GM19099 (cell line): ENCODE measurements around the gene OR10H1.

ENCODE experiments used
- POLR2A ChIP-seq: IDR thresholded peaks from 3 replicates; pipeline ENCODE4 v1.6.1; 2011; ENCODE audit warnings: low read depth; ENCODE audit not compliant: insufficient read length; ENCODE audit errors: extremely low read depth

Gene OR10H1

DNA sequence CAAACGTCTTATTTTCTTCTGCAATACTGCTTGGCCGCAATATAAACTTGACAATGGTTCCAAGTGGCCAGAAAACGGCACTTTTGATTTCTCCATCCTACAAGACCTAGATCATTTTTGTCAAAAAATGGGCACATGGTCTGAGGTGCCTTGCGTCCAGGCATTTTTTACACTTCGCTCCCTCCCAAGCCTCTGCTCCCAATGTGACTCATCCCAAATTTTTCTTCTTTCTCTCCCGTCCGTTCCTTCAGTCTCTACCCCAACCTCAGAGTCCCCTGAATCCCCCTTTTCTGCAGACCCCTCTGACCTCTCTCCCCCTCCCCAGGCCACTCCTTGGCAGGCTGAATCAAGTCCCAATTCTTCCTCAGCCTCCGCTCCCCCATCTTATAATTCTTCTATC, 14.3 kb upstream of the OR10H1 start:
- no peak for TF ChIP-seq POLR2A

DNA sequence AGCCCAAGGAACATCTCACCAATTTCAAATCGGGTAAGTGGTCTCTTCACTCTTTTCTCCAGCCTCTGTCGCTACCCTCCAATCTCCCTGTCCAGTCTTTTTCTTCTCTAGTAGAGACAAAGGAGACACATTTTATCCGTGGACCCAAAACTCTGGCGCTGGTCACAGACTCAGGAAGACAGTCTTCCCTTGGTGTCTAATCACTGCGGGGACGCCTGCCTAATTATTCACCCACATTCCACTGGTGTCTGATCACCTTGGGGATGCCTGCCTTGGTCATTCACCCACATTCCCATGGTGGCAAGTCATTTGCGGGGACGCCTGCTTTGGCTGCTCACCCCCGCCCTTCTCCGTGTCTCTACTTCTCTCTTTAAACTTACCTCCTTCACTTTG, 13.8 kb upstream of the OR10H1 start:
- TF ChIP-seq POLR2A, result no peak

DNA sequence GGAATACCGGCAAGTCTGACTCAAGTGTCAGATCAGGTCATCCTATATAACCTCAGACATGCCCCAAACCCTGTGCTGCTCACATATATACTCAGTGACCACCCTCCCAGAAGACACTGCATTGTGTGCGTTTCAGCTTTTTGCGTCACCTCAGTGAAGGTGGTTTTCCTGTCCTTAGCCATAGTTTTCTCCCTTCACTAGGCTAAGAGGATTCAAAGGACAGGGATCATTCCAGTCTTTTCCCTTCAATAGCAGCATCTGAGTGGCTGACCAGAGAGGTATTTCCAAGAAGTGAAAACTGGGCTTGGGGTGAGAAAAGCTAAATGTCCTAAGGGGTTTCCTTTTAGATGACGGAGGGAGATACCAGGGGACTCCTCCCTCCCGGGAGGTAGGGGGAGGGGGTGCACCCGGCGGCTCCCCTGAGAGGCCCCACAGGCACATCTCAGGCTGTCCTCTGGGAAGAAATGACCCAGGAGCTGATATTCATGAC, 12.7 kb upstream of the OR10H1 start:
- TF ChIP-seq POLR2A, result no peak

DNA sequence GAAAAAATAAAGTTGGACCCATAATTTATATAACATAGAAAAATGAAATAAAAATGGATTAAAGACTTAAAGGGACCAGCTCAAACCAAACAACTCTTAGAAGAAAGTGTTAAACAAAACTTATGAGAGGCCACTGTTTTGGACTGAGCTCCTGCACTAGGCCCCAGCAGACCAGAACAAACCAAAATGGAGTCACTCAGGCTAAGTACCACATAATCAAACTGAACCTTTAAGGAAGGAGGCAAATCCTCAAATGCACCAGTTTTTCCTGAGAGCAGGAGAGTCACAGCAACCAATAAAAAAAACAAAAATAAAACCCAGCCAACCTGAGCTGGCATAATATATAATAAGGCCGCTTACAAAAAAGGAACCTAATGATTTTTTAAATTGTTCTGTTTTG, 10.3 kb upstream of the OR10H1 start:
- no peak for TF ChIP-seq POLR2A

DNA sequence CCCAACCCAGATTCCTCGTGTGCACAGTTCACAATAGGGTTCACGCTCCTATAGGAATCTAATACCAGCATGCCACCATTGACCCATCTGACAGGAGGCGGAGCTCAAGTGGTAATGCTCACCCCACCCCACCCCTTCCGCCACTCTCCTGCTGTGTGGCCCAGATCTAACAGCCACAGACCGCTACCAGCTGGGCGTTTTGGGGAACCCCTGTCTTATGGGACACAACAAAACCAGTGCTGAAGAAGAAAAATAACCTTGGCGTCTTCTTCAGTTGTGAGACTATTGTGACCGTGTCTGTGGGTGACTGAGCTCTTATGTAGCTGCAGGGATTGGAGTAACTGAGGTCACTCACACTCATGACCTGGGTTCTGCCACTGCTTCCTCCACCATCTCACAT, 5.2 kb upstream of the OR10H1 start:
- no peak for TF ChIP-seq POLR2A

DNA sequence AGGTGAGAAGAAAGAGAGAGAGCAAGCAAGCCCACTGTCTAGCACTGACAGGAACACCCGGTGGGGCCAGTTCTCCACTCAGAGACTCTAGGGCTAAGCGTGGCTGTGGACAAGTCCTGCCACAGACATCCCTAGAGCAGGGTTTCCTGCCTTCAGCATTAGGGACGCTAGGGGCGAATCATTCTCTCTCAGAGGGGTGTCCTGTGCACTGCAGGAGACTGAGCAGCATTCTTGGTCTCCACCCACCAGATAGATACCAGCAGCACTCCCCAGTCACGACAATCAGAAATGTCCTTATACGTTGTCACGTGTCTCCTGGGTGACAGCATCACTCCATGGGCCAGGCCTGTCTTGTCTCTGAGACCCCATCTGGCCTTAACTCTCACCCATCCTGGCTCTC, 1.5 kb downstream of the OR10H1 start:
- TF ChIP-seq POLR2A, result no peak

DNA sequence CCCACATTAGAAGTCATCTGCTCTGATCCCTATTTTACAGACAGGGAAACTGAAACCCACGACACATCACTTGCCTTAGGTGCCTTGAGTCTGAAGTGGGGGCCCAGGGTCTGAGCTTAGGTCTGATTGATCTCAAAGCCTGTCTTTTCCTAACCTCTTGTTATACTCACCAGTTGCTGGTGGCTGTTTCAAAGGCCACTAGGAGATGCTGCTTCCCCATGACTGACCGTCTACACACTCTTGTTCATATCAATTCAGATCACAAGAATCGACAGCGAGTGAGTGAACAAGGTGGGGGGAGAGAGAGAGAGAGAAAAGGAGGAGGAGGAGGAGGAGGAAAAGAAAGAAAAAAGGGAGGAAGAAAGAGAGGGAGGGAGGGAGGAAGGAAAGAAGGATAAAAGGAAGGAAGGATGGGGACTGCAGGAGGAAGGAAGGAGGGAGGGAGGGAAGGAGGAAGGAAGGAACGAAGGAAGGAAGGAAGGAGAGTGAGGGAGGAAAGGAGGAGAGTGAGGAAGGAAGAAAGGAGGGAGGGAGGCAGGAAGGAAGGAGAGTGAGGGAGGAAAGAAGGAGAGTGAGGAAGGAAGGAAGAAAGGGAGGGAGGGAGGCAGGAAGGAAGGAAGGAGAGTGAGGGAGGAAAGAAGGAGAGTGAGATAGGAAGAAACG, 3.3 kb downstream of the OR10H1 start:
- no peak for TF ChIP-seq POLR2A

DNA sequence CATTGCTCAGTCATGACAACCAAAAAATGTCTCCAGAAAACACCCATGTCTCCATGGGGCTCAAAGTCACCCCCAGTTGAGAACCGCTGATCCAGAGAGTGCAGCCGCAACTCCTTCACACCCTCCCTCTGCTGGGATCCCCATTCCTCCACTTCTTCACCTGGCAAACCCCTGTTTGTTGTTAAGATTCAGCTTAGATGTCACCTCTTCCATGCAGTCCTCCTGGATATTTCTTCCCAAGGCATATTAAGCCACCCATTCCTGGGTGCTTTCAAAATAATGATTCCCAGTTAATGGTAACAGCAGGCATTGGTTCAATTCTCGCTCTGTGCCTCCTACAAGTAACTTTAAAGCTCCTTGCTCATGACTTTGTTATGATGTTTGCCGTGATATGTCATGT, 4.0 kb downstream of the OR10H1 start:
- no peak for TF ChIP-seq POLR2A

DNA sequence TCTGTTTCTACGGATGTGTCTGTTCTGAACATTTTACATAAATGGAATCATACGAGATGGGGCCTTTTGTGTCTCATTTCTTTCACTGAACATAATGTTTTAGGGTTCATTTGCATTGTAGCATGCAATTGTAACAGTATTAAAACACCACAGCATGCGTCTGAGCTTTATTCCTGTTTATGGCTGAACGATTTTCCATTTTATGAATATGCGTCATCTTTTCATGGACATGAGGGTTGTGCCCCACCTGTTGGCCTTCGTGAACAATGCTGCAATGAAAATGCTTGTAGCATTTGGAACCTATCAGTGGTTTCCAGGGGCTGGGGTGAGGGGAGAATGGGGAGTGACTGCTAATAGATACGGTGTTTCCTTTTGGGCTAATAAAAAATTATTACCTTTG, 5.1 kb downstream of the OR10H1 start:
- TF ChIP-seq POLR2A, result no peak

DNA sequence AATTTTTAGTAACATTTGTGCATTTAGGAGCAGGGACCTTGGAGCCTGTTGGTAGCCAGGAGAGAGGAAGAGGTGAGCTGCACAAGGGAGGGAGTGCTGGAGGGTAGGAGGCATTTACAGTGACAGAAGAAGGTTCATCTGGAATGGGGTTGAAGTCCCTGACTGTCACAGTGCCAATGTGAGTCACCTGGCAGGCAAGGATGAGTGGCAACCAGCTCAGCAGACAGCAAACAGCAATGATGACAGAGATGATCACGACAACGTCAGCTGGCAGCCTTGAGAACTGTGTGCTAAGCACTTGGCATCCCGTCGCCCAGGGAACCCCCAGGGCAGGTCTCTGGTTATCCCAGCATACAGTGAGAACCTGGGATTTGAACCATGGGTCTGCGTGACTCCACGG, 25.4 kb downstream of the OR10H1 start:
- TF ChIP-seq POLR2A, result no peak

DNA sequence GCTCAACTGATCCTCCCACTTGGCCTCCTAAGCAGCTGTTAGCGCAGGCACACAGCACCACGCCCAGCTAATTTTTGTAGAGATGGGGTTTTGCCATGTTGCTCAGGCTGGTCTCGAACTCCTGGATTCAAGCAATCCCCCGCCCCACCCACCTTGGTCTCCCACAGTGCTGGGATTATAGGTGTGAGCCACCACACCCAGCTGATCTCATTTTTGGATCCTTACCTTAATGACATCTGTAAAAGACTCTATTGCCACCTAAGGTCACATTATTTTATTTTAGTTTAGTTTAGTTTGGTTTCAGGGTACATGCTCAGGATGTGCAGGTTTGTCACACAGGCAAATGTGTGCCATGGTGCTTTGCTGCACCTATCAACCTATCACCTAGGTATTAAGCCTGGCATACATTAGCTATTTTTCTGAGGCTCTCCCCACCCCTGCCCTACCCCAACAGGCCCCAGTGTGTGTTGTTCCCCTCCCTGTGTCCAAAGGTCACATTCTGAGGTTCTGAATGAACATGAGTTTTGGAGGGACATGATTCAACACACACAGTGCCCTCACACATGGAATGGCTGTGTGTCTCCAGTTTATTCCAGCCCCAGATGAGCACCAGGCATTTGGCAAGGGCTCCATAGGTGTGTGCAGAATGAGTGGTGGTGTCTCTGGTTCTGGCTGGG, 26.7 kb downstream of the OR10H1 start:
- no peak for TF ChIP-seq POLR2A

DNA sequence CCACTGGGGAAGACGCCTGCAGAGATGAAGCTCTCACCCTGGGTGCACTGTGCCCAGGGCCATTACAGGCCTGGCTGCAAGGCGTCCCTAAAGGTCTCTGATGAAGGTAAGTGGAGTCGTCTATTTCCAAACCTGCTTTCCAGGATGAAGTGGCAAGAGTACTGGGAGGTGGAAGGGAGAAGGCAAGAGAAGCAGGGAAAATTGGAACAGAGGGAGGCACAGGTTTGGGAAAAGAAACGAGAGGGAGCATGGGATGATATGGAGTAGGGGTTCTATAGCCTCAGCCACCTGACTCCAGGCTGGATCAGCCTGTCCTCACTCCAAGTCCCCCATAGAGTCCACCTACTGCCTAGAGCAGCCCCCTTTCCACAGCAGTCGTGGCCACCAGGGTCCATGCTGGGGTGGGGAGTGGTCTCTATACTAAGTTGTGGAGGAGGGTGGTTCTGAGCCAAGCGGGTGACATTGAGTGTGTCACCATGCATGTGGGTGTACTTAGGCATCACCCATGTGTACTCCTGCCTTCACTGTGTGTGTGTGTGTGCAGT, 27.8 kb downstream of the OR10H1 start, which contains the start of gene OR10H5:
TSS of gene OR10H5 (plus strand) at position 51 of the 545 bp plus-strand sequence. CDS start 6,388 bp downstream, outside the sequence.
- no peak for TF ChIP-seq POLR2A

DNA sequence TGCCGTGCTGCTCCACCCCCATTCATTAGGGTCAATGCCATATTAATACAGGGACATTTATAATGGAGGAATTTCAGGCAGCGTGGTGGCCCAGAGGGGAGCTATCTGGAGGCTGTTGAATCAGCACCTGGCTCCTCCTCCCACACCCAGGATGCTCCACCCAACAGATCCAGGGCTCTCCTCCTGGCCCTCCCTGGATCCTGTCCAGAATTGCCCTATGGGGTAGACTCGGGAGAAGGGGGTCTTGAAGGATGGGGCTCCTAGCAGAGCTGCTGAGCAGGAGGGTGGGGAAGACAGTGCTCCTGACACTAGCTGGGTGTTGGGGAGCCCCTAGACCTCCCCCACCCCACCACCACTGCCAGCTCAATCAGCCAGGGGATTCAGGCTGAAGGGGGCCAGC, 33.3 kb downstream of the OR10H1 start:
- no peak for TF ChIP-seq POLR2A

DNA sequence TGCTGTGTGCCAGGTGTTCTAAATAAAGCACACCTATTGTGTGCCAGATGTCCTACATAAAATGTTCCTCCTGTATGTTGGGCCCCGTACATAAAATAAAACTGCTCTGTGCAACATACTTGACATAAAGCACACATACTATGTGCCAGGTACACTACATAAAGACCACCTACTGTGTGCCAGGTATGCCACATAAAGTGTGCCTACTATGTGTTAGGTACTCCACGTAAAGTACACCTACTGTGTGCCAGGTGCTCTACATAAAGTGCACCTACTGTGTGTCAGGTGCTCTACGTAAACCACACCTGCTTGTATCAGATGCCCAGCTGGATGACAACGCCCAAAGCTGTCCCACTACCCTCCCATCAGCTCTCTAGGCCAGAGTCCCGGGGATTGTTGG, 33.8 kb downstream of the OR10H1 start:
- TF ChIP-seq POLR2A, result no peak

DNA sequence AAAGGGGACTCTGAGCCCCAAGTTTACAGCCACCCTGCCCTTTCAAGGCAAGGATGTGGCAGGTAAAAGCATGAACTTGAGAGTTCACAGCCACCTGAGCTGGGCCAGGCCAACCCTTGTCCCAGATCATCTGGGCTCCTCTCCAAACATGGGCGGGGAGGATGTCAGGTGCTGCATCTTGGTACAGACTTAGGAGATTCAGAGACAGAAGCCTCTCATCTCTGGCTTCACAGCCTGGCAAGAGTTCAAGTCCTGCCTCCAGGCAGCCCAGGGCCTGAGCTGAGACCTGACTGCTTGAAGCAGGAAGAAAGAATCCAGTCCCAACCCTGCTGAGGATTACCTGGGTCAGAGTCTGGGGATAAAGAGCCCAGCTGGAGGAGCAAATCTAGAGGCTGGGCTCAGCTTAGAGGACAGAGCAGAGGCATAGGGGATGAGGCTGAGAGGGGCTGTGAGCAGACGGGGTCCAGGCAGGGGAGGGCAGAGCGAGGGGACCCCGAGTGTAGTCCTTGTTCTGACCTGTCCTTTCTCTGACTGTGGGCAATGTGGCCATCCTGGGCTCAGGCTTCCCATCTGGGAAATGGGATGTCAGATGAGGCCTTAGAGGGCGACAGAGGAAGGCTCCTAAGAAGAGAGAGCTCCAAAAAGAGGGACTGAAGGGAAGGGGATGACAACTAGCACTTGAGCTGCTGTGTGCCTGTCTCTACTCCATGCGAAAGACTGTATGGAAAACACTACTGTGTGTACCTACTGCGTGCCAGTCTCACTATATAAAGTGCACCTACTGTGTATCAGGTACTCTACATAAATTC, 34.6 kb downstream of the OR10H1 start:
- TF ChIP-seq POLR2A, result no peak

DNA sequence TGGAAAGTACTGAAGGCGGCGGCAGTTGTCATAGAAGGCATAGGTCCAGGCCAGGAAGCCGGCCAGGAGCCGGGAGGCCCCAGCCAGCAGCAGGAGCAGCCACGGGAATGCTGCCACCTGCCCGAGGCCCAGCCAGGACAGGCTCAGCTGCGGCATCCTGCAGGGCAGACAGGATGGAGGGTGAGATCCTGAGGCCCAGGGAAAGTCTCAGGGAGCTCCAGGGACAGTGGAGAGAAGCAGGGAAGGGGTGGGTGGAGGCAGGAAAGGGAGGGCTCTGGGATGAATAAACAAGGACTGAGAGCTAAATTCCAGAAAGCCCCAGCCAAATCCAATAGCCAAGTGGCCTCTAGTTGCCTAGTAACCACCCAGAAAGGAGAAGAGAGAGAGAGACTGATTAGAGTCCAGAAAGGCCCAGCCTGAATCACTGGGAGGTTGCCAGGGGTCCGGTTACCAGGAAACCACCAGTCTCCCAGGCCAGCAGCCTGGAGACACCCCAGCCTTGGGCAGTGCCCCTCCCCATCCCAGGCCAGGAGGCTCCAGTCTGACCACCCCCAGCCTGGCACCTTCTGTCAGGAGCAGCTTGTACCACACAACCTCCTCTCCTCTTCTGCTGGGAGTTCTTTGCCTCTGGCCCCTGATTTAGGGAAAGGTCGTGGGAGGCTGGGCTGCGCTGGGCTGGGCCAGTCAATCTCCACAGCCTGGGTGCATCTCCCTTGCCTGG, 35.5 kb downstream of the OR10H1 start:
- no peak for TF ChIP-seq POLR2A
